ENCODE measurements around the gene TBX1. TPM values are rescaled to one million over a fixed set of nuclear protein-coding genes. Genes with fewer than 3 reads are reported as not detected.

The TBX1 gene
- total RNA-seq, 1 donor from 2014 or later = not detected

- peaks cover 5% of the 10 kb centered on the region for H3K36me3 Mint-ChIP-seq (ENCODE audit: low read depth)
- ATAC-seq (ENCODE audit: low read depth) = no peak
- POLR2A ChIA-PET = no interaction called here
- H3K4me3 Mint-ChIP-seq = no peak overlapping the region
- no peak overlapping the region for H3K27ac Mint-ChIP-seq
- intact Hi-C loops (cut with micrococcal nuclease) = no loop called here
- no peaks in the 10 kb centered on the region for H3K9me3 Mint-ChIP-seq
- no peak for TF ChIP-seq CTCF (IDR thresholded peaks at IDR 0.05)
- CTCF ChIA-PET = no interaction called here
- no peaks in the 10 kb centered on the region for H3K27me3 Mint-ChIP-seq
- DNase-seq = no peak
- no peaks in the 10 kb centered on the region for H3K4me1 Mint-ChIP-seq
These were observed 53.9 kb downstream of the TBX1 start for GRCh38 chr22:19814428-19814827.

- ATAC-seq (ENCODE audit: low read depth) (no peak), DNase-seq (no peak)
- Mint-ChIP-seq H3K9me3 (no peaks in the 10 kb centered on the region), H3K4me3 (no peak overlapping the region), H3K4me1 (no peaks in the 10 kb centered on the region), H3K27me3 (no peaks in the 10 kb centered on the region), H3K36me3 (ENCODE audit: low read depth) (peaks cover 7% of the 10 kb centered on the region), H3K27ac (no peak overlapping the region)
- POLR2A ChIA-PET = no interaction called here
- CTCF ChIA-PET = no interaction called here
- intact Hi-C loops (cut with micrococcal nuclease) = no loop called here
- TF ChIP-seq CTCF (IDR thresholded peaks at IDR 0.05) = no peak
These were observed 54.7 kb downstream of the TBX1 start for GRCh38 chr22:19815093-19815822.

GRCh38 chr22:19815823-19816290, 55.3 kb downstream of the TBX1 start:
- no peak overlapping the region for H3K4me3 Mint-ChIP-seq
- CTCF ChIA-PET = no interaction called here
- H3K27me3 Mint-ChIP-seq = no peaks in the 10 kb centered on the region
- H3K4me1 Mint-ChIP-seq = no peaks in the 10 kb centered on the region
- ATAC-seq (ENCODE audit: low read depth) (no peak), DNase-seq (no peak)
- H3K27ac Mint-ChIP-seq = no peak overlapping the region
- TF ChIP-seq CTCF (IDR thresholded peaks at IDR 0.05) = no peak
- intact Hi-C loops (cut with micrococcal nuclease) = no loop called here
- peaks cover 7% of the 10 kb centered on the region for H3K36me3 Mint-ChIP-seq (ENCODE audit: low read depth)
- H3K9me3 Mint-ChIP-seq = no peaks in the 10 kb centered on the region
- POLR2A ChIA-PET = no interaction called here

GRCh38 chr22:19816372-19817119, 56.0 kb downstream of the TBX1 start:
- H3K27ac Mint-ChIP-seq = no peak overlapping the region
- H3K4me3 Mint-ChIP-seq = no peak overlapping the region
- no peak for DNase-seq
- TF ChIP-seq CTCF (IDR thresholded peaks at IDR 0.05) = no peak
- H3K36me3 Mint-ChIP-seq (ENCODE audit: low read depth) = peaks cover 9% of the 10 kb centered on the region
- intact Hi-C loops (cut with micrococcal nuclease) = no loop called here
- no peak for ATAC-seq (ENCODE audit: low read depth)
- no peaks in the 10 kb centered on the region for H3K4me1 Mint-ChIP-seq
- H3K27me3 Mint-ChIP-seq = no peaks in the 10 kb centered on the region
- no peaks in the 10 kb centered on the region for H3K9me3 Mint-ChIP-seq
- CTCF ChIA-PET = interaction anchor here (0.8 kb wide), 1 partner anchor 86 kb away, joined by 3 read pairs; no protein-coding TSS in a partner anchor
- POLR2A ChIA-PET = no interaction called here

Other genes with a start within 250 kb of the TBX1 start
- gene CLDN5, start 236.4 kb upstream of the TBX1 start, total RNA-seq = not detected in 2 replicates
- gene SEPTIN5, start 46.3 kb upstream of the TBX1 start, total RNA-seq = not detected in 2 replicates
- not detected in 2 replicates for gene GP1BB, start 37.2 kb upstream of the TBX1 start, total RNA-seq
- gene GNB1L, start 94.1 kb downstream of the TBX1 start, total RNA-seq = 5.8 and 6.3 TPM in 2 replicates
- 9.1 and 12.1 TPM in 2 replicates for gene RTL10, start 94.1 kb downstream of the TBX1 start, total RNA-seq
- 40.6 and 49.5 TPM in 2 replicates for gene COMT, start 181.0 kb downstream of the TBX1 start, total RNA-seq
- gene TXNRD2, start 181.0 kb downstream of the TBX1 start, total RNA-seq = 24.4 and 31.2 TPM in 2 replicates